CD4-positive, CD25-positive, alpha-beta regulatory T cell (primary cell): ENCODE results near the gene FSTL3. TPM values are rescaled to one million over a fixed set of nuclear protein-coding genes. Genes with fewer than 3 reads are reported as not detected.

Experiments
- ATAC-seq, 2 donors: fragments of 150-1000 bp; cut with Tn5 transposase; one replicate each; pipeline ENCODE4 v1.10.0; 2021; ENCODE audit warnings: low read depth in 2 of 2, moderate number of reproducible peaks in 2 of 2, moderate library complexity in 1 of 2
- DNase-seq, 3 donors: peaks; one replicate each; pipeline versions ENCODE4 v3.0.0 to v3.0.0-alpha.2; 2012 to 2022; ENCODE audit warnings: mixed read lengths in 1 of 3
- H3K27ac ChIP-seq: one replicate; pipeline ENCODE4 v1.7.0; 2013; ENCODE audit warnings: mild to moderate bottlenecking, low read length; ENCODE audit not compliant: insufficient read depth, poor library complexity, severe bottlenecking
- H3K27me3 ChIP-seq: one replicate; pipeline ENCODE4 v1.7.0; 2013; ENCODE audit warnings: low read length; ENCODE audit not compliant: control insufficient read depth, insufficient read depth
- H3K36me3 ChIP-seq: one replicate; pipeline ENCODE4 v1.7.0; 2013; ENCODE audit warnings: mild to moderate bottlenecking, low read length, moderate library complexity; ENCODE audit not compliant: control insufficient read depth, insufficient read depth
- H3K4me1 ChIP-seq: 2 replicates; pipeline ENCODE4 v1.7.0; 2013; ENCODE audit warnings: mild to moderate bottlenecking, low read length; ENCODE audit not compliant: insufficient read depth, control insufficient read depth, poor library complexity, severe bottlenecking
- H3K4me3 ChIP-seq: one replicate; pipeline ENCODE4 v1.7.0; 2013; ENCODE audit warnings: low read depth, mild to moderate bottlenecking, low read length, moderate library complexity
- H3K9me3 ChIP-seq, 2 experiments: 1 replicate in 1 of 2; 2 replicates in 1 of 2; pipeline ENCODE4 v1.7.0; 2013; ENCODE audit warnings: low read length in 2 of 2, mild to moderate bottlenecking in 1 of 2, moderate library complexity in 1 of 2; ENCODE audit not compliant: control insufficient read depth in 2 of 2
- H3K27ac Mint-ChIP-seq, 3 donors: one replicate each; pipeline ENCODE4 v1.8.0; 2020 to 2022; ENCODE audit warnings: mild to moderate bottlenecking in 3 of 3, mixed read lengths in 3 of 3, moderate library complexity in 2 of 3
- H3K27me3 Mint-ChIP-seq: one replicate; pipeline ENCODE4 v1.8.0; 2022; ENCODE audit warnings: mild to moderate bottlenecking, mixed read lengths
- H3K36me3 Mint-ChIP-seq: one replicate; pipeline ENCODE4 v1.8.0; 2020; ENCODE audit warnings: mixed read lengths
- H3K4me1 Mint-ChIP-seq, 4 donors: one replicate each; pipeline ENCODE4 v1.8.0; 2020 to 2022; ENCODE audit warnings: mixed read lengths in 4 of 4, mild to moderate bottlenecking in 1 of 4
- H3K4me3 Mint-ChIP-seq, 4 donors: one replicate each; pipeline ENCODE4 v1.8.0; 2020 to 2022; ENCODE audit warnings: mild to moderate bottlenecking in 4 of 4, mixed read lengths in 4 of 4, moderate library complexity in 3 of 4
- H3K9me3 Mint-ChIP-seq, 7 donors: one replicate each; pipeline ENCODE4 v1.8.0; 2020 to 2022; ENCODE audit warnings: mixed read lengths in 7 of 7, mild to moderate bottlenecking in 3 of 7, moderate library complexity in 2 of 7
- polyA plus RNA-seq, 4 donors: library from polyadenylated mRNA; unstranded; fragments of 300-500 nt; fragmentation: Illumina TruSeq; gene quantifications; one replicate each; pipeline ENCODE4 v1.2.3, GENCODE V29; 2021
- total RNA-seq: library from RNA; stranded (reverse); gene quantifications from one replicate; pipeline ENCODE4 v1.2.3, GENCODE V29; 2022

FSTL3 gene
- total and polyA plus RNA-seq, 5 donors from 2014 or later = 0.55 to 2.1 (median 0.64) TPM

- H3K36me3 ChIP-seq = peaks cover 49% of the 10 kb centered on the region
- no peak for DNase-seq
- no peak overlapping the region for H3K4me3 Mint-ChIP-seq
- H3K9me3 ChIP-seq = no peaks in the 10 kb centered on the region
- peaks cover 0 to 44% (median 9%) of the 10 kb centered on the region in 4 donors for H3K4me1 Mint-ChIP-seq
- H3K36me3 Mint-ChIP-seq = peaks cover 9% of the 10 kb centered on the region
- peaks cover 36% of the 10 kb centered on the region for H3K4me1 ChIP-seq
- H3K9me3 Mint-ChIP-seq = no peaks in the 10 kb centered on the region
- no peak for ATAC-seq
- H3K27me3 Mint-ChIP-seq = no peaks in the 10 kb centered on the region
- no peak overlapping the region for H3K27ac ChIP-seq
- H3K4me3 ChIP-seq = no peak overlapping the region
- no peak overlapping the region for H3K27ac Mint-ChIP-seq
- H3K27me3 ChIP-seq = no peaks in the 10 kb centered on the region
Measured at GRCh38 chr19:653425-653824, 22.8 kb upstream of the FSTL3 start.

DNA sequence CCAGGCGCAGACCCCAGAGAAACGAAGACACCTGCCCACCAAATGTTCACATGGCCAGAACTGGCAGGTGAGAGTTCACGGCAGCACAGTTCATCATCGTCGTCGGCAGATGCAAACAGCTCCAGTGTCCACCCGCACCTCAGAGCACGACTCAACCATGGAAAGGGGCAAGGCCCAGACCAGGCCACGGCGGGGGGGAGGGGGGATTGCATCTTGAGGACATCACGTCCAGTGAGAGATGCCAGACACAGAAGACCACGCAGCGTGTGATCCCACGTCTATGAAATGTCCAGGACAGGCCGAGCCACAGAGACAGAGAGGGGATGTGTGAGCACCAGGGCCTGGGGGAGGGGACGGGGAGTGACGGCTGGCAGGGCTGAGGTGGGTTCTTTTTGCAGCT is 20.5 kb upstream of the FSTL3 start:
- peaks cover 0 to 62% (median 15%) of the 10 kb centered on the region in 4 donors for H3K4me1 Mint-ChIP-seq
- Histone ChIP-seq H3K27ac (peak overlapping the region; percentile 1), H3K36me3 (peaks cover 43% of the 10 kb centered on the region), H3K4me3 (no peak overlapping the region), H3K27me3 (no peaks in the 10 kb centered on the region), H3K9me3 (no peaks in the 10 kb centered on the region), H3K4me1 (peaks cover 58% of the 10 kb centered on the region)
- H3K36me3 Mint-ChIP-seq = peaks cover 9% of the 10 kb centered on the region
- H3K9me3 Mint-ChIP-seq = no peaks in the 10 kb centered on the region
- DNase-seq = no peak
- H3K4me3 Mint-ChIP-seq = peak overlapping the region; percentile 44 to 81 (median 80)
- peak overlapping the region in 2 of 3 donors; percentile 58 to 78 for H3K27ac Mint-ChIP-seq
- H3K27me3 Mint-ChIP-seq = peaks cover 4% of the 10 kb centered on the region
- no peak for ATAC-seq

GRCh38 chr19:656751-657559 is 19.2 kb upstream of the FSTL3 start:
- peaks cover 32% of the 10 kb centered on the region for H3K36me3 ChIP-seq
- no peak overlapping the region for H3K4me3 ChIP-seq
- Mint-ChIP-seq H3K9me3 (no peaks in the 10 kb centered on the region), H3K36me3 (peaks cover 9% of the 10 kb centered on the region), H3K27me3 (peaks cover 13% of the 10 kb centered on the region), H3K4me3 (peak overlapping the region in 3 of 4 donors; percentile 32 to 81 (median 35)), H3K4me1 (peaks cover 0 to 67% (median 17%) of the 10 kb centered on the region in 4 donors), H3K27ac (peak overlapping the region in 1 of 3 donors; percentile 48)
- no peak for DNase-seq
- peaks cover 70% of the 10 kb centered on the region for H3K4me1 ChIP-seq
- peak overlapping the region; percentile 8 for H3K27ac ChIP-seq
- H3K9me3 ChIP-seq = no peaks in the 10 kb centered on the region
- ATAC-seq = no peak
- no peaks in the 10 kb centered on the region for H3K27me3 ChIP-seq

DNA sequence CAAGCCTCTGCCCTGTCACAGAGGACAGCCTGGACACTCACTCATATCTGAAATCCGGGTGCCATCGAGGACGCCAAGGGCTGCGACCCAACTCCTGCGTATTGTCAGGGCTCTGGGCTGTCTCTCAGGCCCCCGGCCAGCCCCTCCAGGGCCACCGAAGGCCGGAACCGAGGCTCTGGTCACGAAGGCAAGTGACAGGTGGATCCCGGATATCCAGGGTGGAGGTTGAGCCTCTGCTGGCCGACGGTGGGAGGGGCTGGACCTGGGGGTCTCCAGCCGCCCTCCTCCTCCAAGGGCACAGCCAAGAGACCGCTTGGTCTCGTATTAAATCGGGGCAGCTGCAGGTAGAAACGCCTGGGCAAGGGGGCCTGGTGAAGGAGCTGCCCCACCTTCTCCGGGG is 18.6 kb upstream of the FSTL3 start:
- Mint-ChIP-seq H3K27me3 (peaks cover 13% of the 10 kb centered on the region), H3K9me3 (no peaks in the 10 kb centered on the region), H3K27ac (peak overlapping the region in 1 of 3 donors; percentile 38), H3K36me3 (peaks cover 9% of the 10 kb centered on the region), H3K4me3 (peak overlapping the region in 2 of 4 donors; percentile 57 to 81), H3K4me1 (peaks cover 0 to 67% (median 17%) of the 10 kb centered on the region in 4 donors)
- ATAC-seq (no peak), DNase-seq (no peak)
- no peaks in the 10 kb centered on the region for H3K9me3 ChIP-seq
- no peaks in the 10 kb centered on the region for H3K27me3 ChIP-seq
- H3K4me1 ChIP-seq = peaks cover 71% of the 10 kb centered on the region
- peaks cover 25% of the 10 kb centered on the region for H3K36me3 ChIP-seq
- no peak overlapping the region for H3K27ac ChIP-seq
- H3K4me3 ChIP-seq = no peak overlapping the region

- DNase-seq (no peak), ATAC-seq (no peak)
- no peak overlapping the region for H3K4me3 ChIP-seq
- no peaks in the 10 kb centered on the region for H3K9me3 ChIP-seq
- no peaks in the 10 kb centered on the region for H3K9me3 Mint-ChIP-seq
- peaks cover 19% of the 10 kb centered on the region for H3K36me3 ChIP-seq
- H3K27me3 ChIP-seq = no peaks in the 10 kb centered on the region
- H3K4me3 Mint-ChIP-seq = peak overlapping the region in 3 of 4 donors; percentile 21 to 57 (median 55)
- peaks cover 0 to 67% (median 17%) of the 10 kb centered on the region in 4 donors for H3K4me1 Mint-ChIP-seq
- peaks cover 69% of the 10 kb centered on the region for H3K4me1 ChIP-seq
- H3K27me3 Mint-ChIP-seq = peaks cover 13% of the 10 kb centered on the region
- no peak overlapping the region for H3K27ac Mint-ChIP-seq
- H3K36me3 Mint-ChIP-seq = peaks cover 9% of the 10 kb centered on the region
- peak overlapping the region; percentile 92 for H3K27ac ChIP-seq
Measured at GRCh38 chr19:658059-658839, 17.9 kb upstream of the FSTL3 start.

DNA sequence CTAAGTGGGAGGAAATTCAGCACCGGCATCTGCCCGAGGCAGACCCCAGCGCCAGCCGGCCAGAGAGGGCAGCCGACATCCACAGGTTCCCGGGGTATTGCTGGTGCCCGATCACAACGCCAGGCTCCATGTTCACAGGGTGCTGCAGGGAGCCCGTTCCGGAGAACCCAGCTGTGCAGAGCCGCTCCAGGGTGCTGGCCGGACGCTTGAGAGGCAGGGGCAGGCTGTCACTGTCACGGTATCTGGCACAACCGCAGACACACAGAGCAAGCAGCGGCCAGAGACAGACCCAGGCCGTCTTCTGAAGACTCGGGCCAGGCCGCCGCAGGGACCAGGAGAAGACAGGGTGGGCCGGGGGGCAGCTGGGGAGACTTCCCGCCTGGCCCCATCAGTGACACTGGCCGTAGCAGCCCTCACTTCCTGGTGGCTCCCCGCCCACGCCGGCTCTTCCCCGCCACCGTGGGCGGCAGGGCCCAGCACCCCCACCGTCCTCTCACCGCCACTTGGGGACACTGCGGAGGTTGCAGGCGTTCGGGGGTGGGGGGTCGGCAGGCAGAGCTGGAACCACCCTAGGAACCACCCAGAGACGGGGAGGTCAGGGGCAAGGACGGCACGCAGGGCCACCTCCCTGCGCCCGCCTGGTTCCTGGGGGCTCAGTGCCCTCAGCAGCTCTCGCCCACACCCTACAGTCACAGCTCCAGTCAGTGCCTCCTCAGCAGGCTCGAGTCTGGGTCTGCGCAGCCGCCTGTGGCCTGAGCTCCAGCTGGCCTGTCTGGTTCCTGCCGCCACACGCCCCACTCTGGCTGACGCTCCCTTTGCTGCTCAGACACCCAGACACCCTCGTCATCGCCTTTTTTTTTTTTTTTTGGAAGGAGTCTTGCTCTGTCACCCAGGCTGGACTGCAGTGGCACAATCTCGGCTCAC is 17.0 kb upstream of the FSTL3 start:
- Histone ChIP-seq H3K27ac (peak overlapping the region; percentile 92), H3K36me3 (peaks cover 13% of the 10 kb centered on the region), H3K9me3 (no peaks in the 10 kb centered on the region), H3K4me1 (peaks cover 77% of the 10 kb centered on the region), H3K4me3 (peak overlapping the region; percentile 44), H3K27me3 (no peaks in the 10 kb centered on the region)
- peaks cover 0 to 70% (median 17%) of the 10 kb centered on the region in 4 donors for H3K4me1 Mint-ChIP-seq
- peak overlapping the region; percentile 95 to 98 (median 98) for H3K27ac Mint-ChIP-seq
- H3K27me3 Mint-ChIP-seq = peaks cover 17% of the 10 kb centered on the region
- DNase-seq = peak in 1 of 3 donors; percentile 57
- no peaks in the 10 kb centered on the region for H3K9me3 Mint-ChIP-seq
- peak overlapping the region; percentile 95 to 99 (median 98) for H3K4me3 Mint-ChIP-seq
- peaks cover 9% of the 10 kb centered on the region for H3K36me3 Mint-ChIP-seq
- ATAC-seq = no peak
